Measurements from ENCODE around the gene CBX2. TPM values are rescaled to one million over a fixed set of nuclear protein-coding genes. Genes with fewer than 3 reads are reported as not detected.
A peak's percentile ranks its signal among the peaks of the same experiment; 100 is the strongest.

The CBX2 gene
- total and polyA plus RNA-seq, 3 experiments from 2014 or later, result 0.10 to 2.2 (median 2.0) TPM

DNA sequence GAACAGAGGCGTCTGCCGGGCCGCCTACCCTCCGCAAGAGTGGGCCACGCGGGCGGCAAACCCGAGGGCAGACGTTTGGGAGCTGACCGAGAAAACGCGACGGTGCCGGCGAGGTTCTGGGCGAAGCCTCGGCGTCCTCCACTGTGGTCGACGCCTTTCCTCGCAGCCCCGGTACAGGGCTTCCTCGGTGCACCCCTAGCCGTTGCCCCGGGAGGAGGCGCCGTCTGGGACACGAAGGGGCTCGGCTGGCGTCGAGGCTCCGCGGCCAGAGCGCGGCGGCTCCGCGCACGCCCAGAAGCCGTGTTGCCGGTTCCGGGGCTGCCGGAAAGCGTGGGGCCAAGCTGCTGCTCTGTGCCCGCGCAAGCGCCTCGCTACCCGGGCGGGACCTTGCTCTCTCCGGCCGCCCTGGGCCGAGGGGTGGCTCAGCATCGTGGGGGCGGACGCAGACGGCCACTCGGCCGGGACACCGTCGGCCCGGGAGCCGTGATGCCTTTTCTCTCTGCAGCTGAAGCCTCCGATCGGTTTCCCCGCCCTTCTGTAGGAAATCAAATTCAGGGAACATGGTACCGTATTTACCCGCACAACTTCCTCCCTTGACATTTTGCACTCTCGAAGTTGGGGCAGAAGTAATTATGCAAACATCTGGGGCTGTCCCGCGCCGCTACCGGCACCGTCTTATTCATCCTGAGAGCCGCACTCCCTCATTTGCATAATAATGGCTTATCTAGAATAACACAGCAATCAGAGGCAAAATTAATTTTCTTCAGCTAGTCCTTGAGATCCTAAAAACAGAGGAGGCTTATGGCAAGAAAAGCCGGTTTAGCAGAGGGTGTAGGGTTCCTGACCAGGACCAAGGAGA, 26.3 kb downstream of the CBX2 start:
- CTCF ChIA-PET, result interaction anchor here (1.1 to 2.5 kb wide), 3 partner anchors 30 to 38 kb away, joined by 3 to 7 read pairs (median 7); partner anchors contain the start of gene CBX4

GRCh38 chr17:79804856-79805696, 27.1 kb downstream of the CBX2 start:
- H3K4me1 Mint-ChIP-seq, result peaks cover 17 to 42% (median 24%) of the 10 kb centered on the region in 3 donors
- Histone ChIP-seq H3K36me3 (ENCODE audit: insufficient read depth, low read length) (no peaks in the 10 kb centered on the region), H3K9me3 (ENCODE audit: low read length) (no peaks in the 10 kb centered on the region), H3K4me1 (ENCODE audit: insufficient read depth, low read length) (peaks cover 47% of the 10 kb centered on the region), H3K4me3 (ENCODE audit: low read length) (no peak overlapping the region), H3K27me3 (ENCODE audit: insufficient read depth, low read length, poor library complexity, severe bottlenecking) (peaks cover 94% of the 10 kb centered on the region), H3K27ac (ENCODE audit: low read depth, low read length) (no peak overlapping the region)
- H3K9me3 Mint-ChIP-seq, result peaks cover 0 to 6% (median 2%) of the 10 kb centered on the region in 5 donors
- no peak for DNase-seq
- POLR2A ChIA-PET, result interaction anchor here (0.9 to 2.5 kb wide), 3 partner anchors 8 to 35 kb away, joined by 3 to 15 read pairs (median 7); partner anchors contain the start of gene CBX4
- H3K27me3 Mint-ChIP-seq, result peaks cover 70 to 80% of the 10 kb centered on the region in 2 donors
- H3K4me3 Mint-ChIP-seq, result peak overlapping the region in 5 of 7 donors; percentile 42 to 71 (median 54)
- peak overlapping the region in 5 of 8 donors; percentile 47 to 93 (median 74) for H3K27ac Mint-ChIP-seq
- CTCF ChIA-PET, result interaction anchor here (0.9 to 2.5 kb wide), 4 partner anchors 15 to 37 kb away, joined by 3 to 7 read pairs (median 5); partner anchors contain the start of gene CBX4
- H3K36me3 Mint-ChIP-seq, result no peaks in the 10 kb centered on the region

More for the DNA sequence above, 26.3 kb downstream of the CBX2 start:
- POLR2A ChIA-PET, result interaction anchor here (0.9 to 2.5 kb wide), 3 partner anchors 8 to 36 kb away, joined by 3 to 15 read pairs (median 7); partner anchors contain the start of gene CBX4
- Mint-ChIP-seq H3K27ac (peak overlapping the region in 6 of 8 donors; percentile 40 to 93 (median 60)), H3K27me3 (peaks cover 77 to 85% of the 10 kb centered on the region in 2 donors), H3K4me1 (peaks cover 26 to 50% (median 32%) of the 10 kb centered on the region in 3 donors), H3K9me3 (peaks cover 0 to 6% (median 3%) of the 10 kb centered on the region in 5 donors), H3K4me3 (peak overlapping the region; percentile 42 to 75 (median 62)), H3K36me3 (no peaks in the 10 kb centered on the region)
- no peak overlapping the region for H3K4me3 ChIP-seq (ENCODE audit: low read length)
- peaks cover 56% of the 10 kb centered on the region for H3K4me1 ChIP-seq (ENCODE audit: insufficient read depth, low read length)
- H3K27me3 ChIP-seq (ENCODE audit: insufficient read depth, low read length, poor library complexity, severe bottlenecking), result peaks cover 99% of the 10 kb centered on the region
- no peaks in the 10 kb centered on the region for H3K36me3 ChIP-seq (ENCODE audit: insufficient read depth, low read length)
- DNase-seq, result peak in 1 of 5 donors; percentile 42
- no peaks in the 10 kb centered on the region for H3K9me3 ChIP-seq (ENCODE audit: low read length)
- H3K27ac ChIP-seq (ENCODE audit: low read depth, low read length), result no peak overlapping the region

GRCh38 chr17:79806446-79806760, 28.5 kb downstream of the CBX2 start:
- H3K9me3 ChIP-seq (ENCODE audit: low read length), result no peaks in the 10 kb centered on the region
- peak overlapping the region in 1 of 7 donors; percentile 36 for H3K4me3 Mint-ChIP-seq
- H3K27me3 ChIP-seq (ENCODE audit: insufficient read depth, low read length, poor library complexity, severe bottlenecking), result peaks cover 88% of the 10 kb centered on the region
- H3K4me3 ChIP-seq (ENCODE audit: low read length), result no peak overlapping the region
- peak overlapping the region in 1 of 8 donors; percentile 73 for H3K27ac Mint-ChIP-seq
- CTCF ChIA-PET, result interaction anchor here (0.9 to 1.7 kb wide), 3 partner anchors 16 to 34 kb away, joined by 3 to 5 read pairs (median 5); partner anchors contain the start of gene CBX4
- no peaks in the 10 kb centered on the region for H3K36me3 Mint-ChIP-seq
- H3K9me3 Mint-ChIP-seq, result peaks cover 0 to 4% (median 2%) of the 10 kb centered on the region in 5 donors
- H3K27ac ChIP-seq (ENCODE audit: low read depth, low read length), result no peak overlapping the region
- peaks cover 67 to 76% of the 10 kb centered on the region in 2 donors for H3K27me3 Mint-ChIP-seq
- DNase-seq, result no peak
- H3K4me1 ChIP-seq (ENCODE audit: insufficient read depth, low read length), result peaks cover 41% of the 10 kb centered on the region
- POLR2A ChIA-PET, result no interaction called here
- no peaks in the 10 kb centered on the region for H3K36me3 ChIP-seq (ENCODE audit: insufficient read depth, low read length)
- H3K4me1 Mint-ChIP-seq, result peaks cover 15 to 39% (median 23%) of the 10 kb centered on the region in 3 donors

- H3K9me3 ChIP-seq (ENCODE audit: low read length), result no peaks in the 10 kb centered on the region
- peaks cover 88% of the 10 kb centered on the region for H3K27me3 ChIP-seq (ENCODE audit: insufficient read depth, low read length, poor library complexity, severe bottlenecking)
- Mint-ChIP-seq H3K4me1 (peaks cover 16 to 38% (median 29%) of the 10 kb centered on the region in 3 donors), H3K27me3 (peaks cover 66 to 76% of the 10 kb centered on the region in 2 donors), H3K4me3 (peak overlapping the region in 1 of 7 donors; percentile 36), H3K9me3 (peaks cover 0 to 4% (median 2%) of the 10 kb centered on the region in 5 donors), H3K27ac (peak overlapping the region in 3 of 8 donors; percentile 5 to 79 (median 32)), H3K36me3 (no peaks in the 10 kb centered on the region)
- H3K36me3 ChIP-seq (ENCODE audit: insufficient read depth, low read length), result no peaks in the 10 kb centered on the region
- no peak for DNase-seq
- H3K4me3 ChIP-seq (ENCODE audit: low read length), result no peak overlapping the region
- ChIA-PET CTCF (interaction anchor here (0.7 to 1.7 kb wide), 4 partner anchors 17 to 33 kb away, joined by 3 to 5 read pairs (median 4); partner anchors contain the start of gene CBX4), POLR2A (interaction anchor here (0.9 kb wide), 1 partner anchor 35 kb away, joined by 3 read pairs; no protein-coding TSS in a partner anchor)
- H3K4me1 ChIP-seq (ENCODE audit: insufficient read depth, low read length), result peaks cover 42% of the 10 kb centered on the region
- no peak overlapping the region for H3K27ac ChIP-seq (ENCODE audit: low read depth, low read length)
These were observed 29.1 kb downstream of the CBX2 start for GRCh38 chr17:79806863-79807720.

- no peak overlapping the region for H3K4me3 ChIP-seq (ENCODE audit: low read length)
- CTCF ChIA-PET, result interaction anchor here (0.7 to 1.2 kb wide), 4 partner anchors 12 to 33 kb away, joined by 3 read pairs; partner anchors contain the start of gene CBX8
- peaks cover 0 to 4% (median 2%) of the 10 kb centered on the region in 5 donors for H3K9me3 Mint-ChIP-seq
- peak overlapping the region in 3 of 7 donors; percentile 34 to 49 (median 44) for H3K4me3 Mint-ChIP-seq
- H3K27me3 ChIP-seq (ENCODE audit: insufficient read depth, low read length, poor library complexity, severe bottlenecking), result peaks cover 76% of the 10 kb centered on the region
- POLR2A ChIA-PET, result interaction anchor here (0.8 kb wide), 1 partner anchor 30 kb away, joined by 3 read pairs; the partner anchor contains the start of gene CBX4
- H3K36me3 Mint-ChIP-seq, result no peaks in the 10 kb centered on the region
- H3K27me3 Mint-ChIP-seq, result peaks cover 62 to 70% of the 10 kb centered on the region in 2 donors
- H3K4me1 ChIP-seq (ENCODE audit: insufficient read depth, low read length), result peaks cover 39% of the 10 kb centered on the region
- H3K36me3 ChIP-seq (ENCODE audit: insufficient read depth, low read length), result no peaks in the 10 kb centered on the region
- no peaks in the 10 kb centered on the region for H3K9me3 ChIP-seq (ENCODE audit: low read length)
- peaks cover 20 to 38% (median 36%) of the 10 kb centered on the region in 3 donors for H3K4me1 Mint-ChIP-seq
- no peak overlapping the region for H3K27ac ChIP-seq (ENCODE audit: low read depth, low read length)
- peak overlapping the region in 3 of 8 donors; percentile 33 to 79 (median 72) for H3K27ac Mint-ChIP-seq
- peak in 1 of 5 donors; percentile 15 for DNase-seq
These were observed 31.0 kb downstream of the CBX2 start for GRCh38 chr17:79808763-79809529.

- POLR2A ChIA-PET, result no interaction called here
- Mint-ChIP-seq H3K4me3 (peak overlapping the region in 1 of 7 donors; percentile 11), H3K9me3 (peaks cover 0 to 2% (median 0%) of the 10 kb centered on the region in 5 donors), H3K27me3 (peaks cover 64 to 71% of the 10 kb centered on the region in 2 donors), H3K27ac (peak overlapping the region in 2 of 8 donors; percentile 72 to 79), H3K4me1 (peaks cover 22 to 41% (median 37%) of the 10 kb centered on the region in 3 donors), H3K36me3 (no peaks in the 10 kb centered on the region)
- no peaks in the 10 kb centered on the region for H3K9me3 ChIP-seq (ENCODE audit: low read length)
- CTCF ChIA-PET, result no interaction called here
- H3K4me1 ChIP-seq (ENCODE audit: insufficient read depth, low read length), result peaks cover 38% of the 10 kb centered on the region
- H3K27ac ChIP-seq (ENCODE audit: low read depth, low read length), result peak overlapping the region; percentile 4
- peaks cover 76% of the 10 kb centered on the region for H3K27me3 ChIP-seq (ENCODE audit: insufficient read depth, low read length, poor library complexity, severe bottlenecking)
- H3K4me3 ChIP-seq (ENCODE audit: low read length), result no peak overlapping the region
- H3K36me3 ChIP-seq (ENCODE audit: insufficient read depth, low read length), result no peaks in the 10 kb centered on the region
- DNase-seq, result no peak
These were observed 31.7 kb downstream of the CBX2 start for GRCh38 chr17:79809530-79810129.
